Spleen (tissue), 11 donors: Measurements from ENCODE around the gene PAX1. TPM values are rescaled to one million over a fixed set of nuclear protein-coding genes. Genes with fewer than 3 reads are reported as not detected.
A peak's percentile ranks its signal among the peaks of the same experiment; 100 is the strongest.

ENCODE experiments used
- DNase-seq: peaks from one replicate; pipeline ENCODE4 v3.0.0-alpha.2; 2020
- H3K27ac ChIP-seq, 8 donors: fragments of 200-600 bp; sonication (generic) in 7 of 8; 1 replicate in 4 of 8; 2 replicates in 4 of 8; pipeline versions ENCODE4 v1.5.0 to v1.8.0; 2016 to 2021; ENCODE audit warnings: inconsistent platforms in 4 of 8, mild to moderate bottlenecking in 4 of 8, moderate library complexity in 1 of 8
- H3K27me3 ChIP-seq, 7 donors: fragments of 200-600 bp; sonication (generic) in 6 of 7; replicated peaks in 1 of 7; 1 replicate in 4 of 7; 2 replicates in 3 of 7; pipeline versions ENCODE4 v1.5.0 to v1.8.0; 2016 to 2021; ENCODE audit warnings: inconsistent platforms in 3 of 7, mild to moderate bottlenecking in 1 of 7
- H3K36me3 ChIP-seq, 6 donors: fragments of 200-600 bp; sonication (generic) in 5 of 6; 1 replicate in 4 of 6; 2 replicates in 2 of 6; pipeline versions ENCODE4 v1.5.0 to v1.8.0; 2016 to 2021; ENCODE audit warnings: inconsistent platforms in 2 of 6
- H3K4me1 ChIP-seq, 6 donors: fragments of 200-600 bp; sonication (generic) in 5 of 6; 1 replicate in 3 of 6; 2 replicates in 3 of 6; pipeline versions ENCODE4 v1.5.0 to v1.8.0; 2016 to 2021; ENCODE audit warnings: inconsistent platforms in 3 of 6
- H3K4me3 ChIP-seq, 8 donors: fragments of 200-600 bp; sonication (generic) in 7 of 8; 1 replicate in 4 of 8; 2 replicates in 4 of 8; pipeline versions ENCODE4 v1.5.0 to v1.8.0; 2016 to 2021; ENCODE audit warnings: inconsistent platforms in 4 of 8, mild to moderate bottlenecking in 4 of 8, moderate library complexity in 2 of 8
- H3K9me3 ChIP-seq, 8 donors: fragments of 200-600 bp; sonication (generic) in 7 of 8; 1 replicate in 4 of 8; 2 replicates in 4 of 8; pipeline versions ENCODE4 v1.5.0 to v1.8.0; 2016 to 2021; ENCODE audit warnings: inconsistent platforms in 4 of 8
- POLR2A ChIP-seq, 3 donors: fragments of 450-650 bp; IDR thresholded peaks; one replicate each; pipeline ENCODE4 v1.5.1; 2017; ENCODE audit warnings: antibody characterized with exemption in 3 of 3, mild to moderate bottlenecking in 1 of 3
- POLR2AphosphoS5 ChIP-seq, 3 donors: sonication (generic); formaldehyde crosslinking; IDR thresholded peaks; one replicate each; pipeline ENCODE4 v1.5.1; 2017; ENCODE audit warnings: antibody characterized with exemption in 3 of 3
- WGBS, 5 donors: extraction: QIAGEN DNeasy Blood & Tissue Kit in 3 of 5; methylation state at CpG; one replicate each; pipeline versions ENCODE4 v1.1.5 to v1.1.7; 2013 to 2018; 5-methylcytosine and 5-hydroxymethylcytosine counted together
- intact Hi-C: fragments of 100-400 bp; cut with DNase I; formaldehyde crosslinking; loops from one replicate; pipeline ENCODE4 v1.15.0; 2023; ENCODE audit warnings: low total_unique reads
- polyA plus RNA-seq, 3 donors: library from polyadenylated mRNA; stranded (reverse); fragments of 200-250 nt; gene quantifications; one replicate each; pipeline ENCODE4 v1.2.1, GENCODE V29; 2013
- total RNA-seq, 7 donors: library from RNA; depleted of rRNA in 3 of 7; stranded (reverse); fragments of >200 nt in 3 of 7; fragmentation: NEBNext Ultra II Directional in 4 of 7; extraction: Animal tissue kit (Norgen Biotek cat#: 25700) in 4 of 7; gene quantifications; one replicate each; pipeline versions ENCODE4 v1.1.0 to v1.2.1, GENCODE V29; 2016 to 2021
- TF ChIP-seq, protein P1 (sequence below), 11 experiments: fragments of 200-600 bp in 7 of 11; fragments of 450-650 bp in 4 of 11; sonication (generic) in 4 of 11; IDR thresholded peaks in 8 of 11; conservative IDR thresholded peaks in 3 of 11; 1 replicate in 7 of 11; 2 replicates in 4 of 11; pipeline versions ENCODE4 v1.4.0 to v1.8.0; 2016 to 2021; ENCODE audit warnings: antibody characterized with exemption in 11 of 11, inconsistent platforms in 4 of 11, mild to moderate bottlenecking in 1 of 11
- donor health status: healthy with polysubstance abuse.
- donor health status: DM: no; HTN: no; CAD: no; lungs with moderate emphysema.
- donor health status: DM: no; HTN: no; CAD: no.
- donor health status: Bipolar disorder and iron deficiency.
- donor health status: healthy.
- donor health status: DM: no; HTN: no; CAD: no.
- donor health status: DM: yes; HTN: yes; CAD: no.

The PAX1 gene
- total and polyA plus RNA-seq, 10 donors, result not detected

DNA sequence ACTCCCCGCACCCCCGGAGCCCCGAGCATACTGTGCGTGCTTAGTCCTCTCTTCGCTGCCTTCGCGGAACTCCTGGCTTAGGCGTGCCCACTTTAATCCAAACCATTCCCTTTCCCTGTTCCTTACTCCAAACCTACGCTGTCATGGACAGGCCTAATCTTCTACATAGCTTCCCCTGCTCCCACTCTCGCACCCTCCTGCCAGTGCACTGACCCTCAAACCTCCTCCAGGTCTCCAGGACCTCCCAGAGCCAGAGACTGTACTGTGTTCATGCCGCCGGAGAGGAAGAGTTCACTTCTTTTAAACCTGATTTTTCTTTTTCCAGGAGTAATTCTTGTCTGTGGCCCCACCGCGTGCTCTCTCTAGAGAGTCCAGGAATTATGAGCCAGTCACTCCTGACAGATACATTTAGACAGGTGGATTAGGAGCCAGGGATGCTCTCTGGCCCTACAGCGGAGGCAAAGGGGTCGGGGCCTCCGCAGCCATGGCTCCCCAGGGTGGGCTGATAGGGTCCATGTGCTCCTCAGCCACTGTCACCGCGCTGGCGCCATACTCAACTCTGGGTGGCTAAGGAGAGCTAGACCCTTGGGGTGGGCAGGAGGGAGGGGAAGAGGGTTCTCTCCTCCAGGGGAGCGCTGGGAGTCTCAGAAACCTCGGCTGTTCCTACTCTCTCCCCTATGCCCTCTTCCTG, 1.6 kb upstream of the PAX1 start:
- Histone ChIP-seq H3K27me3 (peaks cover 8 to 100% (median 90%) of the 10 kb centered on the region in 7 donors), H3K4me3 (no peak overlapping the region), H3K27ac (no peak overlapping the region), H3K36me3 (no peaks in the 10 kb centered on the region), H3K4me1 (peaks cover 0 to 22% (median 8%) of the 10 kb centered on the region in 6 donors), H3K9me3 (no peaks in the 10 kb centered on the region)
- 9 to 13% (median 9%) methylated on average over 22 of the region's 22 CpGs for WGBS, 5 donors
- no peak for DNase-seq
- intact Hi-C loops, result no loop called here
- TF ChIP-seq, protein P1, sequence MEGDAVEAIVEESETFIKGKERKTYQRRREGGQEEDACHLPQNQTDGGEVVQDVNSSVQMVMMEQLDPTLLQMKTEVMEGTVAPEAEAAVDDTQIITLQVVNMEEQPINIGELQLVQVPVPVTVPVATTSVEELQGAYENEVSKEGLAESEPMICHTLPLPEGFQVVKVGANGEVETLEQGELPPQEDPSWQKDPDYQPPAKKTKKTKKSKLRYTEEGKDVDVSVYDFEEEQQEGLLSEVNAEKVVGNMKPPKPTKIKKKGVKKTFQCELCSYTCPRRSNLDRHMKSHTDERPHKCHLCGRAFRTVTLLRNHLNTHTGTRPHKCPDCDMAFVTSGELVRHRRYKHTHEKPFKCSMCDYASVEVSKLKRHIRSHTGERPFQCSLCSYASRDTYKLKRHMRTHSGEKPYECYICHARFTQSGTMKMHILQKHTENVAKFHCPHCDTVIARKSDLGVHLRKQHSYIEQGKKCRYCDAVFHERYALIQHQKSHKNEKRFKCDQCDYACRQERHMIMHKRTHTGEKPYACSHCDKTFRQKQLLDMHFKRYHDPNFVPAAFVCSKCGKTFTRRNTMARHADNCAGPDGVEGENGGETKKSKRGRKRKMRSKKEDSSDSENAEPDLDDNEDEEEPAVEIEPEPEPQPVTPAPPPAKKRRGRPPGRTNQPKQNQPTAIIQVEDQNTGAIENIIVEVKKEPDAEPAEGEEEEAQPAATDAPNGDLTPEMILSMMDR (IDR thresholded peaks at IDR 0.05 in 8 of 11, conservative IDR thresholded peaks at IDR 0.05 in 3 of 11), result no peak
- no peak for TF ChIP-seq POLR2A (IDR thresholded peaks at IDR 0.05)
- TF ChIP-seq POLR2AphosphoS5 (IDR thresholded peaks at IDR 0.05), result no peak

DNA sequence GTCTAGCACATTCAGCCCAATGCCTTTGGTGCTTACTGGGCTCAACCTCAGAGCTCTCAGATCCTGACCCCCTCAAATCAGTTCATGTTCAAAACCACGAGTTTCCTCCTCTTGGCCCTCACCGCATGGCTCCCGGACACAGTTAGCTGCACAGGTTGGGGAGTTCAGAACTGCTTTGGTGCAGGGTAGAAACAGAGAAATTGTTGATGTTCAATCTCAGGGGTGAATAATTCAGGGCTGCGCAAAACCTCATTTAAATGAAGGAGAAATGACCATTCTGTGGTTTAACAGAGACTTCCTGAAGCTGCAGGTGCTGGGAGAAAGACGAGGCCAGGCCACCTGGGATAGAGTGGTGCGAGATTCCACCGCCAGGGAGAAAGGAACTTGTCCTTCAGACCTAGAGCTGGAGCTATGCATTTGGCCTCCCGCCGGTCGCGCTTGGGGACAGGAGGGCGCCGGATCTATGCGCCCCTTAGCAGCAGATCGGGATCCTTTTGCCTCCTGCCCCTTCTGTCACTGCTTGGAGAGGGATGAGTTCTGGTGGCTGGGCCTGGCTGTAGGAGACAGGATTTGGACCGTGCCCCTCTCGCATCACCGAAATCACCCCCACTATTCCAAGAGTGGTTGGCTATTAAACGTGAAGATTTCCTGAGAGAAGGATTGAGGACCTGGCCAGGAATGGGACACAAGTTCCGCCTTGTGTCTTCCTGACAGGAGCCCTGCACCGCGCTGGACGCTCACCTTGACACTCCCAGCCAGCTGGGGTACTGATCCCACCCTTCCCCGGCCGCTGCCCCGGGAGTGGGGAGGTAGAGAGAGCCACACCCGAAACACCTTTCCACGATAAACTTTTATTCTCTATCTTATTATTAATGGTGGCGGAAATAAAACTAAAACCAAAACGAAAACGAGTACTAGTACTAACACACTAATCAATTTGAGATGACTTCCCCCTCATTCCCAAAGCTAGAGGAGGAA, 767 bp upstream of the PAX1 start:
- intact Hi-C loops, result no loop called here
- H3K4me3 ChIP-seq, result no peak overlapping the region
- DNase-seq, result peak; percentile 49
- TF ChIP-seq, protein P1 (IDR thresholded peaks at IDR 0.05 in 8 of 11, conservative IDR thresholded peaks at IDR 0.05 in 3 of 11), result no peak
- TF ChIP-seq POLR2AphosphoS5 (IDR thresholded peaks at IDR 0.05), result no peak
- TF ChIP-seq POLR2A (IDR thresholded peaks at IDR 0.05), result no peak
- WGBS, 5 donors, result 5 to 16% (median 7%) methylated on average over 26 to 31 of the region's 31 CpGs
- H3K27ac ChIP-seq, result no peak overlapping the region
- peaks cover 8 to 100% (median 93%) of the 10 kb centered on the region in 7 donors for H3K27me3 ChIP-seq
- no peaks in the 10 kb centered on the region for H3K9me3 ChIP-seq
- H3K4me1 ChIP-seq, result peaks cover 0 to 22% (median 8%) of the 10 kb centered on the region in 6 donors
- H3K36me3 ChIP-seq, result no peaks in the 10 kb centered on the region

DNA sequence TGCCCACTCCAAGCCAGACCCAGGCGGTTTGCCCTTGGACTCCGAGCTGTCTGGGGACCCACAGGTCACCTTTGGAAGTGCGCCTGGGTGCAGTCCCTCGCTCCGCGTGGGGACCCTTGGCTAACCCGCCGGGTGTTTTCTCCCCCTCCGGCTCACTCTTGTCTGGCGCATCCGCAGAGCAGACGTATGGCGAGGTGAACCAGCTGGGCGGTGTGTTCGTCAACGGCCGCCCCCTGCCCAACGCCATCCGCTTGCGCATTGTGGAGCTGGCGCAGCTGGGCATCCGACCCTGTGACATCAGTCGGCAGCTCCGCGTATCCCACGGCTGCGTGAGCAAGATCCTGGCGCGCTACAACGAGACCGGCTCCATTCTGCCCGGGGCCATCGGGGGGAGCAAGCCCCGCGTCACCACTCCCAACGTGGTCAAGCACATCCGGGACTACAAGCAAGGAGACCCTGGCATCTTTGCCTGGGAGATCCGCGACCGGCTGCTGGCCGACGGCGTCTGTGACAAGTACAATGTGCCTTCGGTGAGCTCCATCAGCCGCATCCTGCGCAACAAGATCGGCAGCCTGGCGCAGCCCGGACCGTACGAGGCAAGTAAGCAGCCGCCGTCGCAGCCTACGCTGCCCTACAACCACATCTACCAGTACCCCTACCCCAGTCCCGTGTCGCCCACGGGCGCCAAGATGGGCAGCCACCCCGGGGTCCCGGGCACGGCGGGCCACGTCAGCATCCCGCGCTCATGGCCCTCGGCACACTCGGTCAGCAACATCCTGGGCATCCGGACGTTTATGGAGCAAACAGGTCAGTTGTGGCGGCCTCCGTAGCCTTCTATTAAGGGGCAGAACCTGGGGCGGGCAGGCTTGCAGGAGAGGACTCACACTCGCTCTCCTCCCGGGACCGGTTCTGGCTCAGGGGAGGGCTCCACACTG, 1.1 kb downstream of the PAX1 start:
- Histone ChIP-seq H3K9me3 (no peaks in the 10 kb centered on the region), H3K27ac (no peak overlapping the region), H3K4me1 (peaks cover 0 to 22% (median 8%) of the 10 kb centered on the region in 6 donors), H3K4me3 (no peak overlapping the region), H3K27me3 (peaks cover 8 to 100% (median 85%) of the 10 kb centered on the region in 7 donors), H3K36me3 (no peaks in the 10 kb centered on the region)
- WGBS, 5 donors, result 5 to 8% (median 5%) methylated on average over 54 to 76 of the region's 76 CpGs
- intact Hi-C loops, result no loop called here
- DNase-seq, result peak; percentile 41
- TF ChIP-seq, protein P1 (IDR thresholded peaks at IDR 0.05 in 8 of 11, conservative IDR thresholded peaks at IDR 0.05 in 3 of 11), result no peak
- TF ChIP-seq POLR2AphosphoS5 (IDR thresholded peaks at IDR 0.05), result no peak
- no peak for TF ChIP-seq POLR2A (IDR thresholded peaks at IDR 0.05)
